Caco-2 (cell line): ENCODE measurements around the gene ATXN1. TPM values are rescaled to one million over a fixed set of nuclear protein-coding genes. Genes with fewer than 3 reads are reported as not detected.

ENCODE experiments used
- BruUV-seq: library from RNA; stranded (reverse); fragments of 400-500 nt; replicated peaks from 2 replicates; lab custom pipeline; 2021; lab: Mats Ljungman, UMichigan
- CTCF ChIA-PET: fragments of 300-600 bp; sonication (Branson Sonifier 250); formaldehyde crosslinking; loops from one replicate; lab custom pipeline; 2022; ENCODE audit warnings: antibody characterized with exemption; lab: Charles Lee
- POLR2A ChIA-PET: fragments of 300-600 bp; sonication (Branson Sonifier 250); formaldehyde crosslinking; loops from one replicate; lab custom pipeline; 2022; ENCODE audit warnings: antibody characterized with exemption; lab: Charles Lee
- DNase-seq, 2 experiments: peaks; one replicate each; pipeline versions ENCODE4 v3.0.0 to v3.0.0-alpha.2; 2020 to 2022
- H3K27me3 ChIP-seq: replicated peaks from 2 replicates; pipeline ENCODE4 v1.6.0; 2011; ENCODE audit warnings: low read length; ENCODE audit not compliant: control insufficient read depth, insufficient read depth
- H3K36me3 ChIP-seq: 2 replicates; pipeline ENCODE4 v1.5.1; 2011; ENCODE audit warnings: low read length; ENCODE audit not compliant: control insufficient read depth, insufficient read depth
- H3K4me1 ChIP-seq: fragments of 250-450 bp; sonication (Bioruptor Pico); 2 replicates; pipeline ENCODE4 v1.5.1; 2020; ENCODE audit warnings: mild to moderate bottlenecking
- H3K4me3 ChIP-seq: 2 replicates; pipeline ENCODE4 v1.5.1; 2011; ENCODE audit warnings: low read depth, mild to moderate bottlenecking, control low read depth, low read length
- H3K9me3 ChIP-seq: fragments of 250-450 bp; sonication (Bioruptor Pico); 2 replicates; pipeline ENCODE4 v1.5.1; 2020; ENCODE audit warnings: mild to moderate bottlenecking, moderate library complexity
- H3K27ac Mint-ChIP-seq: one replicate; pipeline ENCODE4 v1.8.0; 2022; ENCODE audit warnings: mixed read lengths; ENCODE audit not compliant: unreplicated experiment
- H3K27me3 Mint-ChIP-seq: one replicate; pipeline ENCODE4 v1.8.0; 2022; ENCODE audit warnings: mixed read lengths; ENCODE audit not compliant: insufficient read depth, unreplicated experiment
- H3K36me3 Mint-ChIP-seq: one replicate; pipeline ENCODE4 v1.8.0; 2022; ENCODE audit warnings: mild to moderate bottlenecking, mixed read lengths; ENCODE audit not compliant: insufficient read depth, unreplicated experiment
- H3K4me1 Mint-ChIP-seq: one replicate; pipeline ENCODE4 v1.8.0; 2022; ENCODE audit warnings: low read depth, mixed read lengths; ENCODE audit not compliant: unreplicated experiment
- H3K4me3 Mint-ChIP-seq: one replicate; pipeline ENCODE4 v1.8.0; 2022; ENCODE audit warnings: mild to moderate bottlenecking, moderate library complexity, mixed read lengths; ENCODE audit not compliant: unreplicated experiment
- H3K9me3 Mint-ChIP-seq: one replicate; pipeline ENCODE4 v1.8.0; 2022; ENCODE audit warnings: mixed read lengths; ENCODE audit not compliant: unreplicated experiment
- intact Hi-C: fragments of 100-400 bp; cut with micrococcal nuclease; formaldehyde crosslinking; loops from one replicate; pipeline ENCODE4 v1.10.0; 2022; ENCODE audit not compliant: unreplicated experiment
- total RNA-seq: library from RNA; stranded (reverse); gene quantifications from 2 replicates; pipeline ENCODE4 v1.2.3, GENCODE V29; 2022
- TF ChIP-seq, protein P1 (sequence below), 2 experiments: fragments of 200-600 bp in 1 of 2; IDR thresholded peaks; 1 replicate in 1 of 2; 2 replicates in 1 of 2; pipeline versions ENCODE4 v1.5.1 to v1.8.0; 2011 to 2022; ENCODE audit warnings: antibody characterized with exemption in 1 of 2, control low read depth in 1 of 2, inconsistent platforms in 1 of 2, low read depth in 1 of 2, low read length in 1 of 2, mild to moderate bottlenecking in 1 of 2, moderate library complexity in 1 of 2; ENCODE audit not compliant: insufficient read depth in 1 of 2, severe bottlenecking in 1 of 2, unreplicated experiment in 1 of 2

ATXN1 gene
- total RNA-seq, 1 experiment from 2014 or later, result 14.2 TPM

DNA sequence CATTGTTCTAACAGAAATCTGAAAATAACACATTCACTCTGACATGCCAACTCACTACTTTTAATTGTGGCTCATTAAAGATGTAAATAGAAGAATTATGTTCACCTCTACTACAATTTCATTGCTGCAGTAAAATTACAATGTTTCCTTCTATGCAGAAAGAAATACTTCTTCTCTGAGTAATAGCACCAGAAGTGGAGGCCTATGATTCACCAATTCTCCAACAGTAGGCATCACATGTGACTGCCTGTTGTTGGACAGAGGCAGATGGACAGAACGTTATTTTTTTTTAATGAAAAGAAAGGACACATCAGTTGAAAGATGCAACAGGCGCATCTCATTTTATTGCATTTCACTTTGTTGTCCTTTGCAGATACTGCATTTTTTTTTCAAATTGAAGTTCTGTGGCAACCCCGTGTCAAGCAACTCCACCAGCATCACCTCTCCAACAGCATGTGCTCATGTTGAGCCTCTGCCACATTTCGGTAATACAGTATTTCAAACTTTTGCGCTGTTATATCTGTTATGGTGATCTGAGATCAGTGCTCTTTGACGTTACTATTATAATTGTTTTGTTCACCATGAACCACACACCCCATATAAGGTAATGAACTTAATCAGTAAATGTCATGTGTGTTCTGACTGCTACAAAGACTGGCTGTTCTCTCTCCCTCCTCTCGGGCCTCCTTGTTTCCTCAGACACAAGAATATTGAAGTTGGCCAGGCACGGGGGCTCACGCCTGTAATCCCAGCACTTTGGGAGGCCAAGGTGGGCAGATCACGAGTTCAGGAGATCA is 121.4 kb downstream of the ATXN1 start:
- no peaks in the 10 kb centered on the region for H3K9me3 Mint-ChIP-seq
- POLR2A ChIA-PET, result no interaction called here
- CTCF ChIA-PET, result no interaction called here
- H3K4me1 ChIP-seq, result no peaks in the 10 kb centered on the region
- H3K27me3 Mint-ChIP-seq, result no peaks in the 10 kb centered on the region
- no peak overlapping the region for H3K27ac Mint-ChIP-seq
- TF ChIP-seq, protein P1, sequence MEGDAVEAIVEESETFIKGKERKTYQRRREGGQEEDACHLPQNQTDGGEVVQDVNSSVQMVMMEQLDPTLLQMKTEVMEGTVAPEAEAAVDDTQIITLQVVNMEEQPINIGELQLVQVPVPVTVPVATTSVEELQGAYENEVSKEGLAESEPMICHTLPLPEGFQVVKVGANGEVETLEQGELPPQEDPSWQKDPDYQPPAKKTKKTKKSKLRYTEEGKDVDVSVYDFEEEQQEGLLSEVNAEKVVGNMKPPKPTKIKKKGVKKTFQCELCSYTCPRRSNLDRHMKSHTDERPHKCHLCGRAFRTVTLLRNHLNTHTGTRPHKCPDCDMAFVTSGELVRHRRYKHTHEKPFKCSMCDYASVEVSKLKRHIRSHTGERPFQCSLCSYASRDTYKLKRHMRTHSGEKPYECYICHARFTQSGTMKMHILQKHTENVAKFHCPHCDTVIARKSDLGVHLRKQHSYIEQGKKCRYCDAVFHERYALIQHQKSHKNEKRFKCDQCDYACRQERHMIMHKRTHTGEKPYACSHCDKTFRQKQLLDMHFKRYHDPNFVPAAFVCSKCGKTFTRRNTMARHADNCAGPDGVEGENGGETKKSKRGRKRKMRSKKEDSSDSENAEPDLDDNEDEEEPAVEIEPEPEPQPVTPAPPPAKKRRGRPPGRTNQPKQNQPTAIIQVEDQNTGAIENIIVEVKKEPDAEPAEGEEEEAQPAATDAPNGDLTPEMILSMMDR (IDR thresholded peaks at IDR 0.05; ENCODE audit: insufficient read depth in 1 of 2, low read depth in 1 of 2, low read length in 1 of 2, severe bottlenecking in 1 of 2, unreplicated experiment in 1 of 2), result no peak
- no TSS peak for BruUV-seq
- no peak for DNase-seq
- no peaks in the 10 kb centered on the region for H3K36me3 ChIP-seq
- H3K9me3 ChIP-seq, result no peaks in the 10 kb centered on the region
- no peaks in the 10 kb centered on the region for H3K27me3 ChIP-seq
- H3K4me3 ChIP-seq, result no peak overlapping the region
- no peak overlapping the region for H3K4me3 Mint-ChIP-seq
- intact Hi-C loops, result no loop called here
- no peaks in the 10 kb centered on the region for H3K36me3 Mint-ChIP-seq
- no peaks in the 10 kb centered on the region for H3K4me1 Mint-ChIP-seq

- TF ChIP-seq, protein P1 (IDR thresholded peaks at IDR 0.05; ENCODE audit: insufficient read depth in 1 of 2, low read depth in 1 of 2, low read length in 1 of 2, severe bottlenecking in 1 of 2, unreplicated experiment in 1 of 2), result no peak
- POLR2A ChIA-PET, result interaction anchor here (0.6 kb wide), 1 partner anchor 262 kb away, joined by 6 read pairs; no protein-coding TSS in a partner anchor
- BruUV-seq, result no TSS peak
- no peak for DNase-seq
- H3K36me3 Mint-ChIP-seq, result no peaks in the 10 kb centered on the region
- no peaks in the 10 kb centered on the region for H3K4me1 Mint-ChIP-seq
- Histone ChIP-seq H3K4me1 (no peaks in the 10 kb centered on the region), H3K9me3 (no peaks in the 10 kb centered on the region), H3K36me3 (no peaks in the 10 kb centered on the region), H3K4me3 (no peak overlapping the region), H3K27me3 (no peaks in the 10 kb centered on the region)
- H3K4me3 Mint-ChIP-seq, result no peak overlapping the region
- no peak overlapping the region for H3K27ac Mint-ChIP-seq
- intact Hi-C loops, result no loop called here
- CTCF ChIA-PET, result no interaction called here
- no peaks in the 10 kb centered on the region for H3K9me3 Mint-ChIP-seq
- H3K27me3 Mint-ChIP-seq, result no peaks in the 10 kb centered on the region
These were observed 123.6 kb downstream of the ATXN1 start for GRCh38 chr6:16637635-16638034.

DNA sequence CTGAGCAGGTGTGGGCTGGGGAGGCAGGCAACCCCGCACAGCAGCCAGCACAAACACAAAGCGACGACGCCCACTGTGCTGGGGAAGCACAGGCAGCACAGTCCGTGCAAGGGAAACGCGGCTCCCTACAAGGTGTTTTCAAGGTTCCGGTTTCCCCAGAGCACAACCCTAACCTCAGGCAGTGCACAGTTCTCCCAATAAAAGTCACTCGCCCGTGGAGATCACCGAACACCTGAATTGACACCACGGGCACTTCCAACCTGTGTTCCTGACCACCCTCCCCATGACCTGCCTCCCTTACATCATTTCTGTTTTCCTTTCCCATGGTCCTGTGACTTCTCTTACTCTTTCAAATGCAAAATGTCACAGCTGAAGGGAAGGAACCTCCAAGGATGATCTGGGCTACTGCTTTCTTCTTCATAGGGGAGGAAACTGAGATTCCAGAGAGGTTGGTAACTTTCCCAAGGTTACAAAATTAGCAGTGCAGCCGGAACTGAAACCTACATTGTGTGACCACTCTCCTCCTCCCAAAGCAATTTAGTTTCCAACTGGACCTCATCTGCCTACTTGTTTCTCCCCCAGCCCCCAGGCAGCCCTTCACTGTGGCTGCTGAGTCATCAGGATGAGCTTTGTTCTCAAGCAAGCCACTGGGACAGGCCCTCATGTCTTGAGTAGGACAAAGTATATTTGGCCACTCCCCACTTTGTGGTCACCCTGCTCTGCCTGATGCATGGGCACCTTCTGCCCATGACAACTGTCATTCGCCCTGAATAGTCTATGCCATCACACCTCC is 125.3 kb downstream of the ATXN1 start:
- intact Hi-C loops, result no loop called here
- Mint-ChIP-seq H3K4me1 (no peaks in the 10 kb centered on the region), H3K9me3 (no peaks in the 10 kb centered on the region), H3K36me3 (no peaks in the 10 kb centered on the region), H3K4me3 (no peak overlapping the region), H3K27ac (no peak overlapping the region), H3K27me3 (no peaks in the 10 kb centered on the region)
- Histone ChIP-seq H3K4me3 (no peak overlapping the region), H3K36me3 (no peaks in the 10 kb centered on the region), H3K4me1 (no peaks in the 10 kb centered on the region), H3K9me3 (no peaks in the 10 kb centered on the region), H3K27me3 (no peaks in the 10 kb centered on the region)
- BruUV-seq, result no TSS peak
- TF ChIP-seq, protein P1 (IDR thresholded peaks at IDR 0.05; ENCODE audit: insufficient read depth in 1 of 2, low read depth in 1 of 2, low read length in 1 of 2, severe bottlenecking in 1 of 2, unreplicated experiment in 1 of 2), result no peak
- CTCF ChIA-PET, result no interaction called here
- no peak for DNase-seq
- POLR2A ChIA-PET, result no interaction called here
